ENCODE data around the gene DAB2IP. TPM values are rescaled to one million over a fixed set of nuclear protein-coding genes. Genes with fewer than 3 reads are reported as not detected.
A peak's percentile ranks its signal among the peaks of the same experiment; 100 is the strongest.

The DAB2IP gene
- total and polyA plus RNA-seq, 2 donors from 2014 or later = 33.8 to 105 TPM

- no peaks in the 10 kb centered on the region for H3K36me3 ChIP-seq (ENCODE audit: control insufficient read depth in 2 of 3, insufficient read depth in 3 of 3, low read length in 3 of 3)
- peak overlapping the region in 1 of 3 donors; percentile 26 for H3K9ac ChIP-seq (ENCODE audit: low read length in 3 of 3)
- no peak overlapping the region for H3K27ac ChIP-seq (ENCODE audit: low read depth in 2 of 2, low read length in 2 of 2)
- peaks cover 0 to 44% (median 24%) of the 10 kb centered on the region in 3 donors for H3K4me1 ChIP-seq (ENCODE audit: control insufficient read depth in 2 of 3, insufficient read depth in 2 of 3, low read depth in 1 of 3, low read length in 3 of 3)
- TF ChIP-seq CTCF (IDR thresholded peaks at IDR 0.05; ENCODE audit: borderline replicate concordance, extremely low read depth, insufficient read depth) = no peak
- DNase-seq (no peak), FAIRE-seq (no peak)
- intact Hi-C loops (cut with DNase I) = no loop called here
- no peak overlapping the region for H3K4me3 ChIP-seq (ENCODE audit: low read length in 3 of 3)
- no peaks in the 10 kb centered on the region for H3K9me3 ChIP-seq (ENCODE audit: control insufficient read depth in 2 of 3, insufficient read depth in 1 of 3, low read length in 3 of 3)
- no peaks in the 10 kb centered on the region for H3K27me3 ChIP-seq (ENCODE audit: control insufficient read depth, insufficient read depth, low read length)
Observed at GRCh38 chr9:121721770-121722169, 70.3 kb downstream of the DAB2IP start.

- no peaks in the 10 kb centered on the region for H3K36me3 ChIP-seq (ENCODE audit: control insufficient read depth in 2 of 3, insufficient read depth in 3 of 3, low read length in 3 of 3)
- intact Hi-C loops (cut with DNase I) = no loop called here
- DNase-seq (peak in 2 of 5 donors; percentile 61 to 96), FAIRE-seq (no peak)
- no peak overlapping the region for H3K4me3 ChIP-seq (ENCODE audit: low read length in 3 of 3)
- no peaks in the 10 kb centered on the region for H3K27me3 ChIP-seq (ENCODE audit: control insufficient read depth, insufficient read depth, low read length)
- no peak for TF ChIP-seq CTCF (IDR thresholded peaks at IDR 0.05; ENCODE audit: borderline replicate concordance, extremely low read depth, insufficient read depth)
- no peaks in the 10 kb centered on the region for H3K9me3 ChIP-seq (ENCODE audit: control insufficient read depth in 2 of 3, insufficient read depth in 1 of 3, low read length in 3 of 3)
- peaks cover 0 to 36% (median 21%) of the 10 kb centered on the region in 3 donors for H3K4me1 ChIP-seq (ENCODE audit: control insufficient read depth in 2 of 3, insufficient read depth in 2 of 3, low read depth in 1 of 3, low read length in 3 of 3)
- peak overlapping the region in 1 of 3 donors; percentile 23 for H3K9ac ChIP-seq (ENCODE audit: low read length in 3 of 3)
- peak overlapping the region; percentile 63 to 74 for H3K27ac ChIP-seq (ENCODE audit: low read depth in 2 of 2, low read length in 2 of 2)
Observed at GRCh38 chr9:121725008-121725775, 73.8 kb downstream of the DAB2IP start.

GRCh38 chr9:121727295-121728020, 76.0 kb downstream of the DAB2IP start:
- intact Hi-C loops (cut with DNase I) = no loop called here

More at GRCh38 chr9:121727295-121728020, 76.0 kb downstream of the DAB2IP start:
- peak in 1 of 5 donors; percentile 34 for DNase-seq
- no peak for FAIRE-seq
- no peak overlapping the region for H3K4me3 ChIP-seq (ENCODE audit: low read length in 3 of 3)
- H3K27me3 ChIP-seq (ENCODE audit: control insufficient read depth, insufficient read depth, low read length) = no peaks in the 10 kb centered on the region
- H3K36me3 ChIP-seq (ENCODE audit: control insufficient read depth in 2 of 3, insufficient read depth in 3 of 3, low read length in 3 of 3) = no peaks in the 10 kb centered on the region
- TF ChIP-seq CTCF (IDR thresholded peaks at IDR 0.05; ENCODE audit: borderline replicate concordance, extremely low read depth, insufficient read depth) = no peak
- no peaks in the 10 kb centered on the region for H3K9me3 ChIP-seq (ENCODE audit: control insufficient read depth in 2 of 3, insufficient read depth in 1 of 3, low read length in 3 of 3)
- H3K4me1 ChIP-seq (ENCODE audit: control insufficient read depth in 2 of 3, insufficient read depth in 2 of 3, low read depth in 1 of 3, low read length in 3 of 3) = peaks cover 0 to 28% (median 13%) of the 10 kb centered on the region in 3 donors
- no peak overlapping the region for H3K27ac ChIP-seq (ENCODE audit: low read depth in 2 of 2, low read length in 2 of 2)
- H3K9ac ChIP-seq (ENCODE audit: low read length in 3 of 3) = no peak overlapping the region

Measured in kidney (tissue), 14 donors.